Left hindlimb (tissue), 1 donor: Measurements from ENCODE around the gene ANO2.

Source experiments
- DNase-seq: peaks from one replicate; pipeline ENCODE4 v3.0.0-alpha.2; 2018

The ANO2 gene

DNA sequence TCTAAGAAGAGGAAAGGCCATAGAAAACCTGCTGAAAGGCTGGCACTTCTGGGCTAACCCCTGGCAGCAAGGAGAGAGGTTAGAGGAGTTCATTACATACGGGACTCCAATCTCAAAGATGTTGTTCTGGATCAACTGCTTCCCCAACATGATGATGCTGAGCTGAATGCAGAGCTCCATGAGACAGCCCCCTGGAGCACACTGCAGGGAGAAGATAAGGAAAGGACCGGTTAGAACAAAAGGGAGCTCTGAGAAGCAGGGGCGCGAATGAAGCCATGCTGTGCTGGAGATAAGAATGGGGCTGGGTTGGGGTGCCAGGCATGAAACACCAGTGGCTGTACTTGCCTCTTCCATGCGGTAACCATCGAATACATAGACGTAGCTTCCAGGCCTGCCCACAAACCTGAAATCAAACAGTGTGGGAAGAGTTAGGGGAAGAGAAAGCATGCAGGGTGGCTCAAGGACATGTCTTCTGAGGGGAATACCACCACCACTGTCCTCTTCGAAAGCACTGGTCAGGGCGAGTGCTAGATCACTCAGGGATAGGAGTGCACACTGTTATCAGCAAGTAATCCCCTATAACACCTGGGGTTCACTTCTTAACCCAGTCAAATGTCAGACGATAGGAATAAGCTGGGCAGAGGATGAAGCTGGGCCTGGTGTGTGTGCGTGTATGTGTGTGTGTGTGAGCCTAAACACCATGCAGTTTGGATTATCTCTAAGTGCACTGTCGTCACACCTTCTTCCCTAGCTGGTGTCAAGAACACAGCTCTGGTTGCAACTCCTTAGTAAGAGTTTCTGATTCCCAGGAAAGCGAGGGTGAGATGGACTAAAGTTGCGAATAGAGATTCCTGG, 332.3 kb downstream of the ANO2 start:
- no peak for DNase-seq

GRCh38 chr12:5611162-5611561, 333.9 kb downstream of the ANO2 start:
- no peak for DNase-seq

DNA sequence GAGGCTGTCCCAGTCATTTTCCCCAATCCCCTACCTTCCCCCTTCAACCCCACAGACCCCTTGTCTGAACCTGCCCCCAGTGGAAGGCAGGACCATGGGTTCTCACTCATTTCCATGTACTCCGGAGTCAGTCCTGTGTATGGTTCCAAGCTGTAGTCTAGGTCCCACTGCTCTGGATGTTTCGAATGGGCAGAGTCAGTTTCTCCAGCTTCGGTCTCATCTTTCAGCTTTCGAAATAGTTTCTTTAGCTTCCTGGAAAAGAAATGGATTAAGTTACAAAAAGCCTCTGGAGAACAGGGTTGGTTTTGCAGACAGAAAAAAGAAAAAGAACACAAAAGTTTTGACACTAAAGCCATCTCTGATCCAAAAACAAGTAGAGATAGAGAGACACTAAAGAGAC, 345.7 kb downstream of the ANO2 start:
- DNase-seq: no peak

- no peak for DNase-seq
These were observed 351.1 kb downstream of the ANO2 start for GRCh38 chr12:5593998-5594397.

GRCh38 chr12:5593086-5593485, 352.0 kb downstream of the ANO2 start:
- no peak for DNase-seq

- no peak for DNase-seq
These were observed 352.7 kb downstream of the ANO2 start for GRCh38 chr12:5592310-5592709.

DNA sequence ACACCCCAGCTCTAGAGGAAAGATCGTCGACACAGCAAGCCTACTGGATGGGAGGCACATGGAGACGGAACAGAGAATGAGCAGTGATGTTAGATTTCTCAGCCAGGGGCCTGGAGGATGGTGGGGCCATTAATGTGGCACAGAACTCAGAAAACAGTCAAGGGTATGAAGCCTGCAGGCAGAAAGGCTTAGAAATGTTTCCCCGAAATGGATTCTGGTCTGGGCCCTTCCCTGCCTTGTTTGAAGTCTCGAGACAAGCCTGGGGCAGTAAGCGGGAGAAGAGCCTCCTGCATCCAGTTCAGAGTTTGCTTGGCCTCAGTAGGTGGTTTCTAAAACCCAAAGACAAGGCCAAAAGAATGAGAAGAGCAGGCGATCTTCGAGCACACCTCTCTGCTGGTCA, 354.7 kb downstream of the ANO2 start:
- no peak for DNase-seq

- no peak for DNase-seq
These were observed 356.0 kb downstream of the ANO2 start for GRCh38 chr12:5589054-5589453.

GRCh38 chr12:5588591-5588990, 356.5 kb downstream of the ANO2 start:
- no peak for DNase-seq

- DNase-seq: no peak
These were observed 356.9 kb downstream of the ANO2 start for GRCh38 chr12:5588176-5588575.

DNA sequence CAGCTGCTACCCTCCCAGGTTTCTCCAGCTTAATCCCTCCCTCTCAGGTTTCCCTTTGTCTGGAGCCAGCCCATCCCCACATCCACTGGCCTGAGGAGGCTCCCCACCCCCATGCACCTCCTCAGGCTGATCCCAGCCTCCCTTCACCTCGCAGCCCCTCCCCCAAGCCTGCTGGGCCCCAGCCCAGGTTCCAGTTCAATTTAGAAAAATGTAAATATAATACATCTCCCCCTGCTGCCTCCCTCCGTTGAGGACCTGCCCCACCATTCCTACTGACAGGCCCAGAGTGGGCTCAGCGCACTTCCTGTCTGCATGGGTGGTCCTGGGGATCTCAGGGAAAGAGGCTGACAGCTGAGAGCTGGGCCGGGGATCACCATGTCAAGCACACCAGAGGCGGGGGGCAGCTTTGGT, 357.3 kb downstream of the ANO2 start:
- peak; percentile 52 for DNase-seq

GRCh38 chr12:5586201-5586600, 358.9 kb downstream of the ANO2 start:
- no peak for DNase-seq

- no peak for DNase-seq
These were observed 359.9 kb downstream of the ANO2 start for GRCh38 chr12:5585178-5585577.

- DNase-seq: no peak
These were observed 360.5 kb downstream of the ANO2 start for GRCh38 chr12:5584412-5585175.

GRCh38 chr12:5582541-5582940, 362.5 kb downstream of the ANO2 start:
- no peak for DNase-seq

DNA sequence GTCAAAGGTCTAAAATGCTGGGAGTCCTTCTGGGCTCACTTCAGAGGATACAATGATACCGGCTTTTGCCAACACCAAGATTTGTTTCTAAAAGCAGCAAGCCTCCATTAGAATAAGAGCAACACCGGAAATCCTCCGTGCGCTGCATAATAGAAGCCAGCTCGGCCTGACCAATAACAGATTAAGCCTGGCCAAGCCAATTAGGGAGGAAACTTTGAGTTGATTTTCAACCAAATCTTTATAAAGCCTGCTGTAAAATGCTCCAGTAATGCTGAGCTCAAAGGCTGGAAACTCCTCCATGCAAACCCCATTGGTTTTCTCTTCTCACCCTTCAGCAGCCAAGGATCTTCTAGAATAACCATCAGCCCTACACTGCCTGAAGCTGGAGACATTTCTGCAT, 363.0 kb downstream of the ANO2 start:
- peak; percentile 64 for DNase-seq

DNA sequence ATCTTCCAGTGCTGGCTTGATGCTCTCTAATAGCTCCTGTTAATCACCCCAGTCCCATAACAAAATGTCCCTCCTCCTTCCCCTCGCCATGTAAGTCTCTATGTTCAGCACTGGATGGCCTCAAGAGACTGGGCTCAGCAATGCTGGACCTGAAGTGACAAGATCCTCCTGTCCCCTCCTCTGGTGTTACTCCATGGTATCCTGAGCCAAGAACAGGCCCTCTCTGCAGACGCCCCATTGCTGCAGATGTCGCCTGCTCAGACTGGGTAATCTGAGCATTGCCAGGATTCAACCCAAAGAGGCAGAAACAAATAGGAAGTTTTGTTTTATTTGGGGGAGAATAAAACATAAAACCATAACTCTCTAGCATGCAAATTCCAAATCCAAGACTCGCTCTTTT, 363.4 kb downstream of the ANO2 start:
- no peak for DNase-seq

- peak; percentile 41 for DNase-seq
These were observed 364.0 kb downstream of the ANO2 start for GRCh38 chr12:5581019-5581418.

GRCh38 chr12:5578775-5579174, 366.3 kb downstream of the ANO2 start:
- DNase-seq: no peak

- no peak for DNase-seq
These were observed 367.3 kb downstream of the ANO2 start for GRCh38 chr12:5577741-5578140.

DNA sequence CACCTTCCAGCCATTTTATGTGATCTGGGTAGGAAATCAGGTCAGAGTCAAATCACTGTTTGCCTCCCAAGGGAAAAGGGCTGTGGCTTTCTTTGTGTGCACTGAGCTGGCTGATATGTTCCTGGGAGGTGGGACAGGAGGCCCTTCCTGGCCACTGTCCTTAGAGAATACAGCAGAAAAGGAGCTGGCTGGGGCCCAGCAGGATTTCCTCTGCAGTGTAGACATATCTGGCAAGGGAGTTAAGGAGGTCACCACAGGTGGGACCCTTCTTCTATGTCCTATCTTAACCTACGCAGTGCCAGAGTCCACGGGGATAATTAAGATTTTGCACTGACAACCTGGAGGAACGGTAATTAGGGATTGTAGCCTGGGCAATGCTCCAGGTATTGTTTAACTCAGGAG, 367.8 kb downstream of the ANO2 start:
- no peak for DNase-seq

DNA sequence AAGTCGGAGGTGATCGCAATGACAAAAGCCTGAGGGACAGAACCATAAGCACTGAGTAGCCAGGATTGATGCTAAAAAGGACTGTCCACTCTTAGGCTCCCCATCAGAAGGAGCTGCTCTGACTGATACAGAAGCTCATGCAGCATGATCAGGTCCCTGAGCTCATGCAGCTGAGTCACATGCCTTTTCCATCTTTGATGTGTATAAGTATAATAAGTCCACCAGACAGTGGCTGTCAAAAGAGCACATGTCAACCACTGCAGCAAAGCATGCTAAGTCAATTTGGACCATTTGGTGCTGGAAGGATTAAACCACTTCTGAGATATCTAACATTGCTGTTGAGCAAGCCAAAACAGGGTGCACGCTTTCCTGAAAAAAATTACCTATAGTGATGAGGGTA, 369.1 kb downstream of the ANO2 start:
- no peak for DNase-seq

DNA sequence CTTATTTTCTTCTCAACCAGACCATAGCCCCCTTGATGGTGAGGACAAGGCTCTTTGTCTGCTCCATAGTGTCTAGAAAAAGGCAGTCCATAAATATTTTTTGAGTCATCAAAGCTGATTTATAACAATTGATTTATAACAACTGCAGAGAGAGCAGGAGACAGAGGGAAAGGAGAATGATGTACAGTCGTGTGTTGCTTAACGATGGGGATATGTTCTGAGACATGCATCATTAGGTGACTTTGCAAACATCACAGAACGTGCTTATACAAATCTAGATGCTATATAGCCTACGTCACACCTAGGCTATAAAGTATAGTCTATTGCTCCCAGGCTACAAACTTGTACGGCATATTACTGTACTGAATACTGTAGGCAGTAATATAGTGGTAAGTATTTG, 369.8 kb downstream of the ANO2 start:
- no peak for DNase-seq

DNA sequence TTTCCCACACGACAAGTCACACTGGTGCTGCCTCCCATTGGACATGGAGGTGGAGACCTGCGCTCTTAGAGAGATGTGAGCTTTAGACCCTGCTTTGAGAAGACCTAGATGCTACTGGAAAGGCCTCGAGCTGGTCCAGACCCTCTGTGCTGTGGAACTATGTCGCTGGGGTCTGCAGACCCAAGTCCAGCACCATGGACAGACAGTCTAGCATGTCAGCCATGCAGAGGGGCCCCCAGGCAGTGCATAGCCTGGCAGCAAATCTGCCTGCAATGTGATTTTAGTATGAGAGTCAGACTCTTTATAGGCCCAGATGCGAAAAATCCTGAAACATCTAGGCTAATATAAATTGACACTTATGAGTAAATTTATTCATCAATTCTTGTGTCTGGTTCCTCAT, 371.7 kb downstream of the ANO2 start:
- no peak for DNase-seq
